Smooth muscle cell (in vitro differentiated cells): ENCODE results near the gene HRCT1. TPM values are rescaled to one million over a fixed set of nuclear protein-coding genes. Genes with fewer than 3 reads are reported as not detected.
A peak's percentile ranks its signal among the peaks of the same experiment; 100 is the strongest.

ENCODE experiments used
- DNase-seq: peaks from one replicate; lab custom pipeline; 2025; ENCODE audit not compliant: unreplicated experiment; lab: John Stamatoyannopoulos, UW
- H2AFZ ChIP-seq: fragments of 200-600 bp; sonication (generic); 2 replicates; pipeline ENCODE4 v1.6.0; 2016; ENCODE audit warnings: antibody characterized with exemption, low read depth, mild to moderate bottlenecking
- H3F3A ChIP-seq: fragments of 200-600 bp; sonication (generic); 2 replicates; pipeline ENCODE4 v1.6.0; 2017; ENCODE audit warnings: antibody characterized with exemption, low read depth
- H3K27ac ChIP-seq: fragments of 200-600 bp; sonication (generic); 2 replicates; pipeline ENCODE4 v1.5.1; 2016; ENCODE audit warnings: low read depth, mild to moderate bottlenecking
- H3K27me3 ChIP-seq: fragments of 200-600 bp; sonication (generic); 2 replicates; pipeline ENCODE4 v1.6.1; 2016; ENCODE audit warnings: low read depth, mild to moderate bottlenecking
- H3K36me3 ChIP-seq: fragments of 200-600 bp; sonication (generic); 2 replicates; pipeline ENCODE4 v1.5.1; 2016; ENCODE audit warnings: low read depth
- H3K4me1 ChIP-seq: fragments of 200-600 bp; sonication (generic); 2 replicates; pipeline ENCODE4 v1.5.1; 2016; ENCODE audit warnings: low read depth
- H3K4me2 ChIP-seq: fragments of 200-600 bp; sonication (generic); 2 replicates; pipeline ENCODE4 v1.6.0; 2016; ENCODE audit warnings: mild to moderate bottlenecking
- H3K4me3 ChIP-seq: fragments of 200-600 bp; sonication (generic); 2 replicates; pipeline ENCODE4 v1.5.1; 2016; ENCODE audit warnings: mild to moderate bottlenecking
- H3K79me2 ChIP-seq: fragments of 200-600 bp; sonication (generic); 2 replicates; pipeline ENCODE4 v1.6.0; 2016; ENCODE audit warnings: low read depth, mild to moderate bottlenecking
- H3K9ac ChIP-seq: fragments of 200-600 bp; sonication (generic); 2 replicates; pipeline ENCODE4 v1.6.0; 2016; ENCODE audit warnings: low read depth
- H3K9me3 ChIP-seq: fragments of 200-600 bp; sonication (generic); replicated peaks from 2 replicates; pipeline ENCODE4 v1.5.1; 2016; ENCODE audit warnings: low read depth
- H4K20me1 ChIP-seq: fragments of 200-600 bp; sonication (generic); 2 replicates; pipeline ENCODE4 v1.6.0; 2016; ENCODE audit warnings: low read depth
- CTCF ChIP-seq: fragments of 200-600 bp; sonication (generic); IDR thresholded peaks from 2 replicates; pipeline ENCODE4 v1.5.1; 2017; ENCODE audit warnings: borderline replicate concordance, mild to moderate bottlenecking, antibody characterized with exemption; ENCODE audit not compliant: insufficient read depth, poor library complexity, severe bottlenecking
- WGBS: methylation state at CpG from one replicate; pipeline ENCODE4 v1.1.7; 2016; ENCODE audit warnings: low lambda C conversion rate; 5-methylcytosine and 5-hydroxymethylcytosine counted together
- polyA plus RNA-seq: library from polyadenylated mRNA; unstranded; fragments of >200 nt; fragmentation: Nextera tagmentation; extraction: Ambion mirVana; gene quantifications from 2 replicates; pipeline ENCODE4 v1.2.1, GENCODE V29; 2016
- total RNA-seq: library from RNA; depleted of rRNA; stranded (reverse); fragments of >200 nt; gene quantifications from 2 replicates; pipeline ENCODE4 v1.2.3, GENCODE V29; 2014

The HRCT1 gene
- total and polyA plus RNA-seq, 2 experiments from 2014 or later = 0.45 TPM; not detected in 1

DNA sequence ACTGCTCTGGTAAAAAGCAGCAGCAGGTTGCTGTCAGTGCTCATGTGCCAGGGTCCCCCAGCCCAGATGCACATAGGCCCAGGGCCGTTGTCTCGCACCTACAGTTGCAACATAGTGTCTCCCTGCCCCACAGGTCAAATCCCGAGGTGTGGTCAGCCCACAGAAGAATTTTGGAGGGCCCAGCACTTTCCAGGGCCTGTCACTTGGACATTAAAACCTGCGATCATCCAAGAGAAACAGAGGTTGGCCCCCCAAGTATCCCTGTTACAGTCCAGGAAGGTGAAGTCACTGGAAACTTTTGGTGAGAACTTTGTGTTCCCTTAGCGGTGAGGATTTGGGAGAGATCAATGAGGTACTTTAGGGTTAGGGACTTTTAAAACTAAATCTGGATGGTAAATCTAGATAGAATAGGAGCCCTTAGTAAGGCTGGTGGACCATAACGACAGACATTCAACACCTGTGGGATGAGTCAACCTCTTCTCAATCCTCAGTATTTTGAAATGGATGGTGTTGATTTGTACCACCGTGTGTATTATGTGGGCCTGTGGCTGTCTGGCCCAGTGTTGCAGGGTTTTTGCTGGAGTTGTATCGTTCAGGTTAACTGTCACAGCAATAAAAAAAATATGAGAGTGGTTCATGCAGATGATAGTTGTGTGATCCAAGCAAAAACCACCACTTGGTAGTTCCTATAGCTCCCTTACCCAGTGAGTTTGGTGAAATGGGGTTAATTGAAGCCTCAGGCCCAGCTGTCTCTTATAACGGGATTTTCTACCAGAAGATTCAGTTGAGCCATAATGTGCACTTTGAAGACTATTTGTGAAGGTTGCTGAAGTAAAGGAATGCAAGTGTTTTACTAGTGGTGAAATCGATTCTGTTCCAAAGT lies 32.7 kb downstream of the HRCT1 start:
- no peak for TF ChIP-seq CTCF
- no peak for DNase-seq
- Histone ChIP-seq H3K27ac (no peak overlapping the region), H3K79me2 (no peaks in the 10 kb centered on the region), H3K27me3 (no peaks in the 10 kb centered on the region), H3K36me3 (no peaks in the 10 kb centered on the region), H2AFZ (no peak overlapping the region), H3K4me3 (no peak overlapping the region), H3K9ac (no peak overlapping the region), H3F3A (no peaks in the 10 kb centered on the region), H3K4me2 (no peak overlapping the region), H3K9me3 (no peaks in the 10 kb centered on the region), H4K20me1 (no peaks in the 10 kb centered on the region), H3K4me1 (no peaks in the 10 kb centered on the region)
- WGBS = 91% methylated on average over 10 of the region's 10 CpGs

DNA sequence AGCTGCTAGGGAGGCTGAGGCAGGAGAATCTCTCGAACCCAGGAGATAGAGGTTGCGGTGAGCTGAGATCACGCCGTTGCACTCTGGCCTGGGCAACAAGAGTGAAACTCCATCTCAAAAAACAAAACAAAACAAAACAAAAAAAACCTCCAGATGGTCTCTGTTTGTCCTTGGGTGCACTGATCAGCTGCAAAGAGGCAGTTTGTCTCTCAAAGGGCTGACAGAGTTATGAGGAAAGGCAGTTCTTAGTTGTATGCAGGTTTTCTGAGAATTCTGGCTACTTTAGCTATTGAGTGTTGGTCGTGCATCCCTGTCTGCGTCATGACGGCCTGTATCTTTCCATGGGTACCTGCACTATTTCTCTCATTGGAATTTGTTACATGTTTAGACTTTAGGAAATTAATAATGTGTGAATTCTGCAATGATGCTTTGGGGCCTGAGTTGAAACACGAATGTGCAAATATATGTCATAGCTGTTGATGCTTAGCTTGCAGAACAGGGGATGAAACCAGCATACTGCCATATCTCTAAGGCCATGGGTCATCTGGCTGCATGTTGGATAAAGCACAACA lies 33.8 kb downstream of the HRCT1 start:
- Histone ChIP-seq H3K4me2 (no peak overlapping the region), H3K27me3 (no peaks in the 10 kb centered on the region), H3F3A (no peaks in the 10 kb centered on the region), H3K4me3 (no peak overlapping the region), H3K36me3 (no peaks in the 10 kb centered on the region), H3K79me2 (no peaks in the 10 kb centered on the region), H3K9me3 (no peaks in the 10 kb centered on the region), H3K9ac (no peak overlapping the region), H4K20me1 (no peaks in the 10 kb centered on the region), H3K27ac (no peak overlapping the region), H3K4me1 (no peaks in the 10 kb centered on the region), H2AFZ (no peak overlapping the region)
- WGBS = 94% methylated on average over 8 of the region's 8 CpGs
- TF ChIP-seq CTCF = no peak
- no peak for DNase-seq

- Histone ChIP-seq H3K27ac (no peak overlapping the region), H3K4me3 (no peak overlapping the region), H3K79me2 (no peaks in the 10 kb centered on the region), H3K27me3 (no peaks in the 10 kb centered on the region), H3F3A (no peaks in the 10 kb centered on the region), H3K36me3 (no peaks in the 10 kb centered on the region), H3K9ac (no peak overlapping the region), H3K4me2 (no peak overlapping the region), H2AFZ (peak overlapping the region; percentile 42), H4K20me1 (no peaks in the 10 kb centered on the region), H3K4me1 (no peaks in the 10 kb centered on the region), H3K9me3 (no peaks in the 10 kb centered on the region)
- DNase-seq = no peak
- TF ChIP-seq CTCF = no peak
- 63% methylated on average over 7 of the region's 7 CpGs for WGBS
Observed at GRCh38 chr9:35940458-35941407, 34.7 kb downstream of the HRCT1 start.
